ENCODE results near the gene PP2D1. TPM values are rescaled to one million over a fixed set of nuclear protein-coding genes. Genes with fewer than 3 reads are reported as not detected.

The PP2D1 gene
- total and polyA plus RNA-seq, 9 of the 15 experiments (the other 6 are each of a cell fraction or from before 2014, with no cell fraction given) = 0.07 to 0.10 TPM; not detected in 7

GRCh38 chr3:19937459-19938294 is 74.4 kb downstream of the PP2D1 start (continued):
- TF ChIP-seq GMEB1 (CRISPR knock-in tag; IDR thresholded peaks at IDR 0.05) = no peak
- TF ChIP-seq ETV6 (IDR thresholded peaks at IDR 0.05; ENCODE audit: borderline replicate concordance in 1 of 2, low read depth in 2 of 2, low read length in 1 of 2) = peak in 1 of 2 experiments; percentile 31; a peak in 1 of 4 replicates
- TF ChIP-seq ETV6 (CRISPR knock-in tag; IDR thresholded peaks at IDR 0.05; ENCODE audit: borderline replicate concordance) = no peak
- TF ChIP-seq MTA2 (IDR thresholded peaks at IDR 0.05; ENCODE audit: low read depth) = peak; percentile 52
- TF ChIP-seq ZNF174 (CRISPR knock-in tag; IDR thresholded peaks at IDR 0.05) = no peak
- no peak for TF ChIP-seq ZNF134 (CRISPR knock-in tag; conservative IDR thresholded peaks at IDR 0.05)
- no peak for TF ChIP-seq ZMIZ1 (IDR thresholded peaks at IDR 0.05; ENCODE audit: low read depth in 2 of 2, low read length in 2 of 2)
- TF ChIP-seq, protein P1, sequence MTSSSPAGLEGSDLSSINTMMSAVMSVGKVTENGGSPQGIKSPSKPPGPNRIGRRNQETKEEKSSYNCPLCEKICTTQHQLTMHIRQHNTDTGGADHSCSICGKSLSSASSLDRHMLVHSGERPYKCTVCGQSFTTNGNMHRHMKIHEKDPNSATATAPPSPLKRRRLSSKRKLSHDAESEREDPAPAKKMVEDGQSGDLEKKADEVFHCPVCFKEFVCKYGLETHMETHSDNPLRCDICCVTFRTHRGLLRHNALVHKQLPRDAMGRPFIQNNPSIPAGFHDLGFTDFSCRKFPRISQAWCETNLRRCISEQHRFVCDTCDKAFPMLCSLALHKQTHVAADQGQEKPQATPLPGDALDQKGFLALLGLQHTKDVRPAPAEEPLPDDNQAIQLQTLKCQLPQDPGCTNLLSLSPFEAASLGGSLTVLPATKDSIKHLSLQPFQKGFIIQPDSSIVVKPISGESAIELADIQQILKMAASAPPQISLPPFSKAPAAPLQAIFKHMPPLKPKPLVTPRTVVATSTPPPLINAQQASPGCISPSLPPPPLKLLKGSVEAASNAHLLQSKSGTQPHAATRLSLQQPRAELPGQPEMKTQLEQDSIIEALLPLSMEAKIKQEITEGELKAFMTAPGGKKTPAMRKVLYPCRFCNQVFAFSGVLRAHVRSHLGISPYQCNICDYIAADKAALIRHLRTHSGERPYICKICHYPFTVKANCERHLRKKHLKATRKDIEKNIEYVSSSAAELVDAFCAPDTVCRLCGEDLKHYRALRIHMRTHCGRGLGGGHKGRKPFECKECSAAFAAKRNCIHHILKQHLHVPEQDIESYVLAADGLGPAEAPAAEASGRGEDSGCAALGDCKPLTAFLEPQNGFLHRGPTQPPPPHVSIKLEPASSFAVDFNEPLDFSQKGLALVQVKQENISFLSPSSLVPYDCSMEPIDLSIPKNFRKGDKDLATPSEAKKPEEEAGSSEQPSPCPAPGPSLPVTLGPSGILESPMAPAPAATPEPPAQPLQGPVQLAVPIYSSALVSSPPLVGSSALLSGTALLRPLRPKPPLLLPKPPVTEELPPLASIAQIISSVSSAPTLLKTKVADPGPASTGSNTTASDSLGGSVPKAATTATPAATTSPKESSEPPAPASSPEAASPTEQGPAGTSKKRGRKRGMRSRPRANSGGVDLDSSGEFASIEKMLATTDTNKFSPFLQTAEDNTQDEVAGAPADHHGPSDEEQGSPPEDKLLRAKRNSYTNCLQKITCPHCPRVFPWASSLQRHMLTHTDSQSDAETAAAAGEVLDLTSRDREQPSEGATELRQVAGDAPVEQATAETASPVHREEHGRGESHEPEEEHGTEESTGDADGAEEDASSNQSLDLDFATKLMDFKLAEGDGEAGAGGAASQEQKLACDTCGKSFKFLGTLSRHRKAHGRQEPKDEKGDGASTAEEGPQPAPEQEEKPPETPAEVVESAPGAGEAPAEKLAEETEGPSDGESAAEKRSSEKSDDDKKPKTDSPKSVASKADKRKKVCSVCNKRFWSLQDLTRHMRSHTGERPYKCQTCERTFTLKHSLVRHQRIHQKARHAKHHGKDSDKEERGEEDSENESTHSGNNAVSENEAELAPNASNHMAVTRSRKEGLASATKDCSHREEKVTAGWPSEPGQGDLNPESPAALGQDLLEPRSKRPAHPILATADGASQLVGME (CRISPR knock-in tag; IDR thresholded peaks at IDR 0.05) = no peak
- no peak for TF ChIP-seq ZC3H11A (IDR thresholded peaks at IDR 0.05; ENCODE audit: low read depth, low read length)
- no peak for TF ChIP-seq ATF7 (IDR thresholded peaks at IDR 0.05)
- TF ChIP-seq GATAD2A (IDR thresholded peaks at IDR 0.05) = 0 out of 2 replicates have a peak, but pooled peaks have one; percentile 41
- no peak for TF ChIP-seq E2F8 (IDR thresholded peaks at IDR 0.05; ENCODE audit: low read depth, partially characterized antibody)

Data from K562 (cell line).